ENCODE results near the gene LGALS7B. TPM values are rescaled to one million over a fixed set of nuclear protein-coding genes. Genes with fewer than 3 reads are reported as not detected.
A peak's percentile ranks its signal among the peaks of the same experiment; 100 is the strongest.
"Not testable (repeated sequence)": the region's sequence is repeated elsewhere in the genome, so short reads cannot be mapped to it uniquely, and the experiment has no call there.

Gene LGALS7B
- total RNA-seq, 1 experiment from 2014 or later, result 3.2 TPM

DNA sequence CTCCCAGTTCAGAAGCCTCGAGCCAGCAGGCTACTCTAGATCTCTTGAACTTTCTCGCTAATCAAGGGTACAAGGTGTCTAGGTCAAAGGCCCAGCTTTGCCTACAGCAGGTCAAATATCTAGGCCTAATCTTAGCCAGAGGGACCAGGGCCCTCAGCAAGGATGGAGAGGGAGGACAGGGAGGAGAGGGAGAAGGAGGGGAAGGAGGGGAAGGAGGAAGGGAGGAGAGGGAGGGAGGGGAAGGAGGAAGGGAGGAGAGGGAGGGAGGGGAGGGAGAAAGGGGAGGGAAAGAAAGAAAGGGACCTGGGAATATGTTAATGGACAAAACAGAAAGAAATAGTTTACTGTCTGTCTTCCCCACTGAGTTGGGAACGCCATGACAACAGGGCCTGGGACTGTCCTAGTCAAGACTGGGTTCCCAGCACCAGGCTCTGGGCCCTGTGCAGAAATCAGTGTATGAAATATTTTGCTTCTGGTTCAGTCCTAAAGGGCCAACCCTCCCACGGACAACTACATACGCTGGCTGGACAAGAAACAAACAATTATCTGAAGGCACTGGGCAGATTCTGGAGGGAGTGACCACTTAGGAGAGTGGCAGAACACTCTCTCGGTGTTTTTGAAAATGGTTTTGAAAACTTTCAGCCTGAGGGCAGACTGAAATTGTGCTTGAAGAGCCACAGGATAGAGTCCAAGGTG lies 38.0 kb downstream of the LGALS7B start:
- no peak for DNase-seq
- intact Hi-C loops (cut with micrococcal nuclease; ENCODE audit: unreplicated experiment), result no loop called here
- no TSS peak for BruUV-seq (replicated peaks)
- CTCF ChIA-PET, result interaction anchor here (0.6 kb wide), 2 partner anchors 36 to 877 kb away, joined by 3 to 9 read pairs; no protein-coding TSS in a partner anchor
- H3K4me3 Mint-ChIP-seq (ENCODE audit: low read depth, unreplicated experiment), result no peak overlapping the region
- H3K27me3 Mint-ChIP-seq (ENCODE audit: unreplicated experiment), result no peaks in the 10 kb centered on the region
- H3K9me3 Mint-ChIP-seq (ENCODE audit: low read depth, unreplicated experiment), result no peaks in the 10 kb centered on the region
- H3K36me3 Mint-ChIP-seq (ENCODE audit: insufficient read depth, unreplicated experiment), result peaks cover 62% of the 10 kb centered on the region
- peaks cover 20% of the 10 kb centered on the region for H3K4me1 Mint-ChIP-seq (ENCODE audit: low read depth, unreplicated experiment)
- TF ChIP-seq, protein P1, sequence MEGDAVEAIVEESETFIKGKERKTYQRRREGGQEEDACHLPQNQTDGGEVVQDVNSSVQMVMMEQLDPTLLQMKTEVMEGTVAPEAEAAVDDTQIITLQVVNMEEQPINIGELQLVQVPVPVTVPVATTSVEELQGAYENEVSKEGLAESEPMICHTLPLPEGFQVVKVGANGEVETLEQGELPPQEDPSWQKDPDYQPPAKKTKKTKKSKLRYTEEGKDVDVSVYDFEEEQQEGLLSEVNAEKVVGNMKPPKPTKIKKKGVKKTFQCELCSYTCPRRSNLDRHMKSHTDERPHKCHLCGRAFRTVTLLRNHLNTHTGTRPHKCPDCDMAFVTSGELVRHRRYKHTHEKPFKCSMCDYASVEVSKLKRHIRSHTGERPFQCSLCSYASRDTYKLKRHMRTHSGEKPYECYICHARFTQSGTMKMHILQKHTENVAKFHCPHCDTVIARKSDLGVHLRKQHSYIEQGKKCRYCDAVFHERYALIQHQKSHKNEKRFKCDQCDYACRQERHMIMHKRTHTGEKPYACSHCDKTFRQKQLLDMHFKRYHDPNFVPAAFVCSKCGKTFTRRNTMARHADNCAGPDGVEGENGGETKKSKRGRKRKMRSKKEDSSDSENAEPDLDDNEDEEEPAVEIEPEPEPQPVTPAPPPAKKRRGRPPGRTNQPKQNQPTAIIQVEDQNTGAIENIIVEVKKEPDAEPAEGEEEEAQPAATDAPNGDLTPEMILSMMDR (IDR thresholded peaks at IDR 0.05; ENCODE audit: unreplicated experiment), result no peak
- no peak overlapping the region for H3K27ac Mint-ChIP-seq (ENCODE audit: unreplicated experiment)

DNA sequence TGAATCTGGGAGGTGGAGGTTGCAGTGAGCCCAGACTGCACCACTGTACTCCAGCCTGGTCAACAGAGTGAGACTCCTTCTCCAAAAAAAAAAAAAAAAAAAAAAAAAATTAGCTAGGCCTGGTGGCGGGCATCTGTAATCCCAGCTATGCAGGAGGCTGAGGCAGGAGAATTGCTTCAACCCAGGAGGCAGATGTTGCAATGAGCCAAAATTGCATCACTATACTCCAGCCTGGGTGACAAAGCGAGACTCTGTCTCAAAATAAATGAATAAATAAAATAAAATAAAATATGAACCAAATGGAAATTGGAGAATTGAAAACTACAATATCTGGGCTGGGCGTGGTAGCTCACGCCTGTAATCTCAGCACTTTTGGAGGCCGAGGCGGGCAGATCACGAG lies 40.2 kb downstream of the LGALS7B start:
- CTCF ChIA-PET, result interaction anchor here (0.6 to 0.7 kb wide), 5 partner anchors 35 to 561 kb away, joined by 3 to 6 read pairs (median 4); no protein-coding TSS in a partner anchor
- Mint-ChIP-seq H3K36me3 (ENCODE audit: insufficient read depth, unreplicated experiment) (peaks cover 77% of the 10 kb centered on the region), H3K4me1 (ENCODE audit: low read depth, unreplicated experiment) (peaks cover 26% of the 10 kb centered on the region)
- H3K9me3 Mint-ChIP-seq (ENCODE audit: low read depth, unreplicated experiment); DNase-seq; intact Hi-C loops (cut with micrococcal nuclease; ENCODE audit: unreplicated experiment); H3K4me3 Mint-ChIP-seq (ENCODE audit: low read depth, unreplicated experiment); BruUV-seq (replicated peaks); H3K27ac Mint-ChIP-seq (ENCODE audit: unreplicated experiment); H3K27me3 Mint-ChIP-seq (ENCODE audit: unreplicated experiment): not testable (repeated sequence)

DNA sequence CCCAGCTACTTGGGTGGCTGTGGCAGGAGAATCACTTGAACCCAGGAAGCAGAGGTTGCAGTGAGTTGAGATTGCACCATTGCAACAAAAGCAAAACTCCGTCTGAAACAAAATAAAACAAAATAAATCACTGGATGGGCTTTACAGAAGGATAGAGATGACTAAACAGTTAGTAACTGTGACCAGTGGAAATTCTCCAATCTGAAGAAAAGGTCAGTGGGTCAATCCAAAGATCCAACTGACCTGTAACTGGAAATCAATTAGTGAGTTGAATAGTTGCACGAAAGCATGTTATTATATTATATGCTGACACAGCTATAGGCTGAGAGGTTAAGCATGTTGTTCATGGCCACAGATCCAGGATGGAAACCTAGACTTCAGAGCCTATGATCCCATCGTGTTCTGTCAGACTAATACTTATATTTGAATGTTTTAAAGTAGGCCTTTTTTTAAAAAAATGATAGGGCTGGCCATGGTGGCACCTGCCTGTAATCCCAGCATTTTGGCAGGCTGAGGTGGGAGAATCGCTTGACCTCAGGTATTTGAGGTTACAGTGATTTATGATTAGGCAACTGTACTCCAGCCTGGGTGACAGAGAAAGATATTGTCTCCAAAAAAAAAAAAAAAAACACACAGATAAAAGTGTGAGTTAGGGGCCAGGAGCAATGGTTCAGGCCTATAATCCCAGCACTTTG lies 41.2 kb downstream of the LGALS7B start:
- peaks cover 80% of the 10 kb centered on the region for H3K36me3 Mint-ChIP-seq (ENCODE audit: insufficient read depth, unreplicated experiment)
- CTCF ChIA-PET, result interaction anchor here (0.7 kb wide), 1 partner anchor 105 kb away, joined by 4 read pairs; no protein-coding TSS in a partner anchor
- H3K4me1 Mint-ChIP-seq (ENCODE audit: low read depth, unreplicated experiment), result peaks cover 26% of the 10 kb centered on the region
- no peak for DNase-seq
- TF ChIP-seq, protein P1 (IDR thresholded peaks at IDR 0.05; ENCODE audit: unreplicated experiment), result no peak
- intact Hi-C loops (cut with micrococcal nuclease; ENCODE audit: unreplicated experiment), result loop anchor here (5.0 kb wide), 3 partner anchors 68 to 173 kb away; no protein-coding TSS in a partner anchor
- peak overlapping the region; percentile 96 for H3K27ac Mint-ChIP-seq (ENCODE audit: unreplicated experiment)
- no peaks in the 10 kb centered on the region for H3K27me3 Mint-ChIP-seq (ENCODE audit: unreplicated experiment)
- no TSS peak for BruUV-seq (replicated peaks)
- no peaks in the 10 kb centered on the region for H3K9me3 Mint-ChIP-seq (ENCODE audit: low read depth, unreplicated experiment)
- peak overlapping the region; percentile 84 for H3K4me3 Mint-ChIP-seq (ENCODE audit: low read depth, unreplicated experiment)

DNA sequence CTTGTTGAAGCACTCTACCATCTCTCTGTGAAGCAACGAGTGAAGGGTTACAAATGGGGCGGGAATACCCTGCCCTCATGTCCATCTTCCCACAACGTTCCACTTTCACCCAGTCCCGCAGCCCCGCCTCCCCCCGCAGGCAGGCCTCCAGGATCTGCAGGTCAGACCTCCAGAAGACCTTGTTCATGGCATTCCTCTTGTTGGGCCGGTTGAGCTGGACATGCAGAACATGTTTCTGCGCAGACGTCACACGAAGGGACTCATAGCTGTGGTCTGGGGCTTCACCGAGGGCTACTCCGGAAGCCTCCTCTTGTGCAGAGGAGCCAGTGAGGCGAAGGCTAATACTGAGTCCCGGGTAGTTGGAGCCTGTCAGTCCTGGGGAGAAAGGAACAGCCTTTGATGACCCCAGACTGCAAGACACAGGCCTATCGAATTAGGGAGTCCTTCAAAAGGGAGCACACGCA lies 42.2 kb downstream of the LGALS7B start:
- DNase-seq, result peak; percentile 93
- TF ChIP-seq, protein P1 (IDR thresholded peaks at IDR 0.05; ENCODE audit: unreplicated experiment), result no peak
- H3K27me3 Mint-ChIP-seq (ENCODE audit: unreplicated experiment), result no peaks in the 10 kb centered on the region
- intact Hi-C loops (cut with micrococcal nuclease; ENCODE audit: unreplicated experiment), result loop anchor here (5.0 kb wide), 3 partner anchors 69 to 174 kb away; no protein-coding TSS in a partner anchor
- H3K4me3 Mint-ChIP-seq (ENCODE audit: low read depth, unreplicated experiment), result peak overlapping the region; percentile 84
- peak overlapping the region; percentile 96 for H3K27ac Mint-ChIP-seq (ENCODE audit: unreplicated experiment)
- TSS peak; percentile 57 for BruUV-seq (replicated peaks)
- H3K36me3 Mint-ChIP-seq (ENCODE audit: insufficient read depth, unreplicated experiment), result peaks cover 90% of the 10 kb centered on the region
- H3K9me3 Mint-ChIP-seq (ENCODE audit: low read depth, unreplicated experiment), result no peaks in the 10 kb centered on the region
- CTCF ChIA-PET, result interaction anchor here (0.7 to 1.9 kb wide), 5 partner anchors 9 to 109 kb away, joined by 3 to 7 read pairs (median 4); partner anchors contain the start of genes MRPS12 and SARS2
- peaks cover 26% of the 10 kb centered on the region for H3K4me1 Mint-ChIP-seq (ENCODE audit: low read depth, unreplicated experiment)
